Right kidney (tissue), 1 donor: ENCODE measurements around the gene GPR31.
"Not testable (repeated sequence)": the region's sequence is repeated elsewhere in the genome, so short reads cannot be mapped to it uniquely, and the experiment has no call there.

ENCODE experiments used
- DNase-seq: peaks from one replicate; pipeline ENCODE4 v3.0.0-alpha.2; 2016

Gene GPR31

DNA sequence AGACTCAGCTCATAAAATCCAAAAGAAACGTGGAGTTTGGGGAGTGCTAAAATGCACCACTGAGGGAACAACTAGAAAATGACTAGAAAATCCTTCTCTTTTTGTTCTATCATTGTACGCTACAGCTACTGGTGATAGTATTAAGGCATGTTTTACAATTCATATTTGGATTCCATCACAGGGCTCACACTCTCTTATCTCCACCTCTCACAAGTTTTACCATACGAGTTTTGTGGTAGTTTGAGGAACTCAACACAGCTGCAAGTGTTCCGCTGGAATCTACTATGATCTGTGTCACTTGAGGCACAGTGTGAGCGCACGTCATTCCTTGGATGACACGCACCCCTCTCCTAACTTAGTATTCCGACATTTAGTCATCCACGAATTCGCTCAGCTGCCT lies 9.9 kb upstream of the GPR31 start:
- DNase-seq, result not testable (repeated sequence)

DNA sequence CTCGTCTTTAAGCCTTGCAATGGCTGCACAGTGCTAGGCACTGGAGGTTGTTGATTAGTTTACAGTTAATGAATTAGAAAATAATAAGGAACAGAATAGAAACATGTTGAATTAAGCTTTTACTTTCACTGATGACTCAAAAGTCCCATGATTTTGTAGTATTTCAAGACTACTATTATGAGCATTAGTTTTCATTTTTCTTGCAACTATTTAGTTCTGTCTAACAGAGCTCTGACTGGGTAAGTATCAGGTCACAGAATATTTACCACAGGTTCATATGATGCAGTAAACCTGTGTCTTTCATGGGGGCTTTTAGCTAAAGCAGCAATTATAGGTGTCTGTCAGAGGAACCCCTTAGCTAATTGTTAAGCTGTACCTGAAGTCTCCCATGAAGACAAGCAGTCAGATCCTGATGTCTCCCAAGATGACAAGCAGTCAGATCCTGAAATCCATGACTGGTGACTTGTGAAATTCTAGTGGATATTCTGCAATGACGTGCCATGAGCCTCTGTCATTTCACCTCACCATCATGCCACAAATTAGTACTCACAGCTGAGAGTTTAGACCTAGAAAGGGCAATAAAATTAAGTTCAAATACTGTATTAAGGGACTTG lies 8.2 kb upstream of the GPR31 start:
- no peak for DNase-seq

DNA sequence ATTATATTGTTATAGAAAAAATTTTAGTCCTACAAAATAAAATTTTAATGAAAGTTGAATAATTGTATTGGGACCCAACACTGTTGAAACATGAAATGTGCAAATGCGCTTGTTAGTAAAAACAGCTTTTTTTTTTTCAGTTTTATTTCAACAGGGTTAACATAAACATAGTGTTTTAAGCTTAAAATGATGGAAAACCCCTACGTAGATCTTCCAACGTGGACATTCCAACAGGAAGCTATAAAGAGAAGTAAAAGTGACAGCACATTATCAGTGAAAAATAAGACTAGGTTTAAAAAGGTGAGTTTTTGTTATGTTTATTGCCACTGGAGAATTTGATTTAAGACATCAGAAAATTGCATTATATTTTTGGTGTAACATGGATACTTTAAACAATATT lies 6.5 kb upstream of the GPR31 start:
- no peak for DNase-seq

DNA sequence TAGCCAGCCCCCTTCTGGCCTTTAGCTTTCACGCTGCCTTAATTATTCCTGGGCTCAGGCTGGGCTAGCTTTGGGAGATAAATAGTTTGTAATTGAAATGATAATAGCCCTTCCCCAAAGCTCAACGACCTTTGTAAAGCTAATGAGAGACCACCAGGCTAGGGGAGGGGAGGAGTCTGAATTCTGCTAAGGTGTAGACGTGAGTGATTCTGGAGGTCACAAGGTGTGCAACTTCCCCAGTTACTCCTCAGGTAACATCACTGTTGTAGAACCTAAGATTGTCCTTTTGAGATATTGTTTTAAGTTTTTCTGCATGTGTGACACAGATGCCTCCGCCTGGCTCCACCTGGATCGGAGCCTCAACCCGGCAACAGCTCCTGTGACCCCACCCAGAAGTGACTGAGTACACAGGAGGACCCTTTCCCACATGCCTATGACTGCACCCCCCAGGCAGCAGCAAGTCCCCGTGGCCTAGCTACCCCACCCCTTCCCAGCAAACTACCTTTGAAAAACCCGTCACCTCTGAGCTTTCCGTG lies 5.8 kb upstream of the GPR31 start:
- no peak for DNase-seq

DNA sequence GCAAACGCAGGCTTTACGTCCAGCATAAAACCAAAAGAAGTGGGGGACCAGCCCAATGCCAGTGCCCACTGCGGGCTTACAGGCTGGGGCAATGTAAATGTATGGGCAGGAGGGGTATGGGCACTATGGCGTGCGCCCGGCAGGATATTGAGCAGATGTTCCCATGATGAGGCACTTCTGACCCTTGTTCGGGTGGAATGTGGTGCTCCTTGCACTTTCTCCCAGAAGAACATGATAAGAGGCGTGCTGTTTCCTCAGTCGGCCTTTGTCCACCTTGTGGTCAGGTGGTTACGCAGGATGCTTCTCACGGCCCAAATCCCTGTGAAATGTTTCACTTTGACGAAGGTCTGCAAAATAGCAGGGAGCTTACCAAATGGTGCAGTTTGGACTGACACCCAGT lies 4.8 kb upstream of the GPR31 start:
- no peak for DNase-seq

DNA sequence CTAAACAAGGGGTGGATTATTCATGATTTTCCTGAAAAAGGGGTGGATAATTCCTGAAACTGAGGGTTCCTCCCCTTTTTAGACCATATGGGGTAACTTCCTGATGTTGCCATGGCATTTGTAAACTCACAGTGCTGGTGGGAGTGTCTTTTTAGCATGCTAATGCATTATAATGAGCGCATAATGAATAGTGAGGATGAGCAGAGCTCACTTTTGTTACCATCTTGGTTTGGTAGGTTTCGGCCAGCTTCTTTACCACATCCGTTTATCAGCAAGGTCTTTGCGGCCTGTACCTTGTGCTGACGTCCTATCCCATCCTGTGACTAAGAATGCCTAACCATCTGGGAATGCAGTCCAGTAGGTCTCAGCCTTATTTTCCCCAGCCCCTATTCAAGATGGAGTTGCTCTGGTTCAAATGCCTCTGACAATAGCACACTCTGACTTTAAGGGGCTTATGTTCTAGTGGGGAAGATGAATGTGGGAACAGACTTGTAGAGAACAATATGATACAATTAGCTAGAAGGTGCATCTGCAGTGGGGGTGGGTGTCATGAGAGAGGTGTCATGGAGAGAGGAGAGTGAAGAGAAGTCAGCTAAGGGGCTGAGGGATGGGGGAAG lies 4.2 kb upstream of the GPR31 start:
- DNase-seq, result no peak

DNA sequence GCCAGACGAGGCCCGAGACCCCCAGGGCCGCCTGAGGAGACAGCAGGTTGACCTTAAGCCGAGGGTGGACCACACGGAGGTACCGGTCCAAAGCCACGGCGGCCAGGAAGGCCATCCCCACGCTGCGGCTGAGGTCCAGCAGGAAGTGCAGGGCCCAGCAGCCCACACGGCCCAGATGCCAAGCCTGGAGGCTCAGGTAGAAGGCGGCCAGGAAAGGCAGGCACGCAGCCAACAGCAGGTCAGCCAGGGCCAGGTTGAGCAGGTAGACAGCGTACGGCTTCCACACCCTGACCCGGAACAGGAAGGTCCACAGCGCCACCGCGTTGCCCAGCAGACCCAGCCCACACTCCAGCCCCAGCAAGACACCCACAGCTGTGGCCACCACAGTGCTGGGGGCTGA lies 366 bp downstream of the GPR31 start:
- DNase-seq, result no peak

DNA sequence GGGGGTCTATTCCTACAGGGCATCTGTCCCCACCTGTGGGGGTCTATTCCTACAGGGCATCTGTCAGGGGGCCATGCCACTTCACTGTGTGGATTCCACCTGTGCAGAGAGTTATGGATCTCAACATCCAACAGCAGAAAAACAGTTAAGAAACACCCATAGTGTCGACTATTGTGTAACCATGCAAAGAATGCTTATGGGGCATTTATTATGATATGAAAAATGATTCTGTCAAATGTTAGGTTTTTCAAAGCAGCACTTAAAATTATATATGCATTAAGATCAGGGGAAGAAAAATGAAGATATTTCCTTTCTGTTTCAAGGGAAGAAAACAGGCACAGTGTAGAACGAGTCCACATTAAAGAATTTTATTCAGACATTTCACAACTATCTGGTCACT lies 2.9 kb downstream of the GPR31 start:
- no peak for DNase-seq

DNA sequence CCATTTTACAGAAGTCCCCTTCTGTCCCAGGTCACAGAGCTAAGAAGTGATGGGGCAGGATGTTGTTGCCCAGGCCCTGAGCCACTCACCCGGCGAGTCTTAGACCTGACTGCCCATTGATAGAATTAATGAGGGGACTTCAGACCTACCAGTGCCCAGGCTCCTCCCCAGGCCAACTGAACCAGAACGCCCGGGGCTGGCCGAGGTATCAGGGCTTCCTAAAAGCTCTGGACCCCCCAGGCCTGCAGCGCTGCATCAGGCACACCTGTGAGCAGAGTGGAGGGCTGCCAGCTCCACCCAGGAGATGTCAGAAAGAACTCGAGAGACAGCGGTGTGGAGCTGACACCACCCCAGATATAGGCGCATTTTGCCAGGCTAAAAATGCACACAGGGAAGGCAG lies 3.5 kb downstream of the GPR31 start:
- no peak for DNase-seq

DNA sequence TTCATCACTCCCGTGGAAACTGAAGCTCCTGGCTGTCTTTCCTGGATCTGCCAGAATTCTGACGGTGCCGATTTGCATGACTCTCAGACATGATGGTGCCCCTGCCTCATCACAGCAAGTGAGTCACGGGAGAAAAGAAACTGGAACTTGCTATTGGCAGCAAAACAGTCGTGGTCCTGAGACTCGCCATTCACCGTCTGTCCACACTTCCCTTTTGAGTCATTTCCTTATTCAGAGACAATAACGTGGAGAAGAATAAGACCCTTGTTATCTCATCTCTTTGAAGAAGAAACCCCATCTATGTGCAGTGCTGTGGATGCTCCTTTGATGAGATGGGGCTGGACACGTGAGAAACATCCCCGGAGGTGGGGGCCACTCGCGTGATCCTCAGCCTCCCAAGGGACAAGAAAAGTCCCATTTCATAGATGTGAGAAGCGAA lies 4.2 kb downstream of the GPR31 start:
- no peak for DNase-seq

DNA sequence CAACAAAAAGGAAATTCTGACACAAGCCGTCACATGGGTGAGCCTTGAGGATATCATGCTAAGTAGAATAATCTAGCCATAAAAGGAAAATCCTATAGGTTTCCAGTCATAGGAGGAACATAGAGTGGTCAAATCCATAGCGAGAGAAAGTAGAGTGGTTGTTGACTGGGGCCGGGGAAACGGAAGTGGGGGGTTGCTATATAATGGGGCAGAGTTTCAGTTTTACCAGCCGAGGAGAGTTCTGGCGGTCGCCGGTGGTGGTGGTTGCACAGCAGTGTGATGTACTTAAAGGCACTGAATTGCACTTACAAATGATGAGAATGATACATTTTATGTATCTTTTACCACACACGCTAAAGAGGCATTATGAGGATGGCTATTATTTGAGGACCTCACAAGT lies 4.9 kb downstream of the GPR31 start:
- DNase-seq, result no peak

DNA sequence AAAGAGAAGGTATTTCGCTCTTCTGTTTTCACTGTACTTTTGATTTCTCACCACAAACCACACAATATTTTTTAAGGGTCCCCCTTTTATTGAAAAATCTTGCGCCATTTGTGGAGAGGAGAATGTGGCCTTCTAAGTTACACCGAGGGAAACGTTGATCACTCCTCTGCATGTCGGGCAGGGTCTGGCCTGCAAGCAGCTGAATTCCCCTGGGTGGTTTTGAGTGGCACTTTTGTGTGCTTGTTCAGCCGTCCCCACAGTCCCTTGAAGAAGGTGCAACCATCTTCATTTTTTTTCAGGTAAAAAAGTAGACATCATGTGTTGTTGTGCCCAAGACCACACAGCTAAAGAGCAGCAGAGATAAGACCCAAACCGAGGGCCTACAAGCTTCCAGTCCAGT lies 6.1 kb downstream of the GPR31 start:
- no peak for DNase-seq

DNA sequence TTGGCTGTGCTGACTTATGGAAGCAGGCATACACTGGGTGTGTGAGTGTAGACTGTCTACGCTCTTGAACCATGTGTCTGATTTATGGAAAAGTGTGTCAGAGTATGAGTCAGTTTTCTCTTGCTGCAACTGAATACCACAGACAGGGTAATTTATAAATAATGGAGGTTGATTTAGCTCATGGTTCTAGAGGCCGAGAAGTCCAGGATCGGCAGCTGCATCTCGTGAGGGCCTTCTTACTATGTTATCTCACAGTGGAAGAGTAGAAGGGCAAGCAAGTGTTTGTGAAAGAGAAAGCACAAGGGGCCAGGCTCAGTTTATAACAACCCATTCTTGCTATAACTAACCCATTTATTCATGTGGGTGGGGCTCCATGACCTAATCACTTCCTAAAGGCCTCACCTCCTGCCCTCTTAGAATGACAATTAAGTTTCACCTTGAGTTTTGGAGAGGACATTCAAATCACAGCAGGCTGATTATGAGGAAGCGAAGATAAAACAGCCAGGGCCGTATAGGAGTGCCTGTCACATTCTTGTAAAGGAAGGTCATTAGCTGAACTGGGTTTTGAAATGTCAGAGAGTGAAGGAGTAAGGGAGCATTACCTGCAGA lies 6.7 kb downstream of the GPR31 start:
- DNase-seq, result no peak

DNA sequence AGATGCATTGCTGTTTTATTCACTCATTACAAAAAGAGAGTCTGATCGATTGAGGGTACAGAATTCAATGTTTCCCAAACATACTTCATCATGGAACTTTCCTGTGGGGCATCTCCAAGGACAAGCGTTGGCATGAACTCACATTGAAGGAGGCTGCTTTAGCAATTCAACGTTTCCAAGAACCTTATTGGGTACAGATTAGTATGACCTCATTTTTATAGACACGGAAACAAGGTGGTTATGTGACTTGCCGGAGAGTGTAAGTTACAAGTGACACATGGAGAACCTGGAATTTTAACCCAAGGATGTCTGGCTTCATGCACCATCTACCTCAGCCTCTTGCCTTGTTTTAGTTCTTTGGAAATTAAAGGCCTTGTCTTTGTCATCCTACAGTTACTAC lies 8.8 kb downstream of the GPR31 start:
- no peak for DNase-seq

DNA sequence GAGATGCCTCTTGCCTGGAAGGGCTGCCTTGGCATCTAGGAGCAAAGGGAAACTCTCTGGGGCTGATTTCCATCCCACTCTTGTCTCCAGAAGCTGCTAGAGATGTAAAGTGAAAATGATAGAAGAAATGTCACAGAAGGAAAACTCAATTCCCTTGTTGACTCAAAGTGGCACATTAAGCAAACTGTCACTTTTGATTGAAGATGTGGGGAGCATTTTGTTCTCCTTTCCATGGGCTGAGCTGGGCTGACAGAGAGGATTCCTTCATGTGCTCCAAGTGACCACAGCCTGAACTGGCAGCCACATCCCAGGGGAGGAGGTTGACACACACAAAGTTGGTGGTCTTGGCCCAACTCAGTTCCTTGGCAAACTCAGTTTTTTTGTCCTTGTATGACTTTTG lies 9.8 kb downstream of the GPR31 start:
- no peak for DNase-seq

DNA sequence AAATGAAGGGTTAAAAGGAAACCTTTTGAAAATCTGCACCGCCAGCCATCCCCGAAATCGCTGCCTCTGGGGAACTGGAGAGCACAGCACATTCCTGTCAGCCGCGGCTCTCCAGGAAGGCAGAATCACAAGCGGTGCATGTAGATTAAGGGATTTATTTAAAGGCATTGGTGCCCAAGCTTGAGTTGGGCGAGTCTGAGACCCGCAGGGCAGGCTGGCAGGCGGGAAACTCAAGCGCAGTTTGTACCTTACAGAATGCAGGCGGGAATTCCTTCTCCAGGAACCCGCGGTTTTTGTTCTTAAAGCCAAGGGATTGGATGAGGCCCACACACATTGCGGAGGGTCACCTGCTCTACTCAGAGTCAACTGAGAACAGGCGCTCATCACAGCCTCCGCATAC lies 10.8 kb downstream of the GPR31 start:
- peak; percentile 33 for DNase-seq

DNA sequence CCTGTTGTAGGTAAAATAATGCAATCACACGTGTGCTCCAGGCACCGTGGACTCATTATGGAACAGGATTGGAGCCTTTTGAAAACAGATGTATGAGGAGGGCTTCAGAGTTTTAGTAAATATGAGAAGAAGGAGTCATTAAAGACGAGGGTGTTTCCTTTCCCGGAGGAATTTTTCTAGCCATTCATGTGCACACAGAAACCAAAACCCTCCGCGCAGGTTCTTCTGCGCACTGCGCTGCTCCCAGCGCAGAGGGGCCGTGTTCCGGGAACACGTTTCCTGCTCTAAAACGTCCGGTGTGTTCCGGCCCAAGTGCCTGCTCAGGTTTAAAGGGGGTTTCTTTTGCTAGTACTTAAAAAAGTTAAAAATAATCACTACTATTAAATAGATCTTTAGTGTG lies 11.6 kb downstream of the GPR31 start:
- DNase-seq, result peak; percentile 15

DNA sequence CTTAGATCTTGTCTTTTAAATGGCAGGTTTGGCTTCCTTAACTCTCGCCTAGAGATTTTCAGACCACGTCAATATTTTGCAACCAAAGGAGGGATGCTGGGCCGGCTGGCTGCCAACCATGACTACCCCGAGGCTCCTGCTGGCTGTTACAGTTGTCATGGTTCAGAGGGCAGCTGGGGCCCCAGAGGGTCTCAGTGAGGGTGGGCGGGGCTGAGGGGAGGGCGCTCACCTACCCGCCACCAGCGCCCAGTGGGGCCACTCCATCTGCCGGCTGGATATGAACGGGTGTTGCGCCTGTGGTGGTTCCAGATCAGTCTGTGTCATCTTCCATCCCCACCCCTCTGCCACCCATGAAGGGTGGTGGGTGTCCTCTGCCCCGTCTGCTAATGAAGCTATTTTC lies 12.3 kb downstream of the GPR31 start:
- no peak for DNase-seq

DNA sequence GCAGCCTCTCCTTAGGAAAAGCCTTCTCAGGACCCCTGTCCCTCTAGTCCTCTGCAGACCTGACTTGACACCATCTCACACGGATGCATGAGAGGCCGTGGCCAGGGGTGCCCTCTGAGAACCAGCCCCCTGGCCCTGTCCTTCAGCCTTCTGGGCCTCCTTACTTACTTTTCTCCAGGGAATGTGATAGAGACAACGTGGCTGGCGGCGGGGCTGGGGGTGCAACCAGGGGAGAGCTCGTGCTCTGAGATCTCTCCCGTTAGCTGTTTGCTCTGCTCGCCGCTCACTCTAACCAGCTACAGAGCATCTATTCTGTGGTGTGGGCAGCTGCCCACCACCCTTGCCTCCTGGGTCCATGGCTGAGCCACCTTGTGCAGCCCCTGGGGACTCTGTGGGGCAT lies 14.7 kb downstream of the GPR31 start:
- DNase-seq, result no peak

DNA sequence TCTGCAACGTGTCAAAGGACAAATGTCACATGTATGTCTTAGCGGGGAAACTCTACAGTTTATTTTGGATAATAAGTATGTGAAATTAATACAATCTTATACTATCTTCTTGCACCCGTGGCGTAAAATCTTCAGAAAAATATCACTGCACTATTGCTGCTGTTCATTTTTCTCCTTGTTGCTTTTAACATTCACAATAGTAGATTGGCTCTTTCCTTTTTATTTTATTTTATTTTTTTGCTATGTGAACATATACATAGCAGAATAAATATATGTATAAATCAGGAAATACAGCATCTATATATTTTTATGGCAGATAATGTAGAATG lies 15.4 kb downstream of the GPR31 start:
- no peak for DNase-seq

DNA sequence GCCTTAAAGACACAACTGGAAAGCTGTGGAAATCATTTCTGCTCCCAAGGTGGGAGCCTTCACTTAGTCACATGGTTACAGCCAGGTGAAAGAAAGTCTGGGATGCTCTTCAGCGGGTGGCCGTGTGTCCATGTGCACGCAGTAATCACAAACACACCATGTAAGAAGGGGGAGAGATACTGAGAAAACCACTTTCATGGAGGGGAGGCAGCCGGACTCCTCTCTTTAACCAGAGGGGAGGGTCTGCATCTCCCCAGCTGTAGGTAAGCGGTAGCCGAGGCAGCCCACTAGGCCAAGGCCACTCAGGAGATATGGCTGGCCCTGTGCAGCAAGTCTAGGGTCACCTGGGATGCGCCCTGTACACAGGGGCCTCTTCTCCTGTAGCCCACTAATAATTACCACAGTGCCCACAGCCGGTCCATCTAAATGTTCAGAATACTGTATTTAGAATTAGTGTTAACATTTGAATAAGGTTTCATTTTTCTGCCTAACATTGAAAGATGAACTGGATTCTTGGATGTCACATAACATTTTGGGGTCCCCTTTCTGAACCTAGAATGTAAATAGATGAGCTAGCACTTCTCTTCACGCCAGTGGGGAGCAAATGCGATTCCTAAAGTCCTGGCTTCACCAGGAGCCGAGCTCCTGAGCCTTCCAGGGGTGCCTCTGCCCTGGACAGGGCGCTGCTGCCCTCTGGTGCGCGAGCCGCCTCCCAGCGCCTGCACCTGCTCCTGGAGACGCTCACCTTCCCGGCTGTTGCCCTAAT lies 15.9 kb downstream of the GPR31 start:
- peak; percentile 44 for DNase-seq

DNA sequence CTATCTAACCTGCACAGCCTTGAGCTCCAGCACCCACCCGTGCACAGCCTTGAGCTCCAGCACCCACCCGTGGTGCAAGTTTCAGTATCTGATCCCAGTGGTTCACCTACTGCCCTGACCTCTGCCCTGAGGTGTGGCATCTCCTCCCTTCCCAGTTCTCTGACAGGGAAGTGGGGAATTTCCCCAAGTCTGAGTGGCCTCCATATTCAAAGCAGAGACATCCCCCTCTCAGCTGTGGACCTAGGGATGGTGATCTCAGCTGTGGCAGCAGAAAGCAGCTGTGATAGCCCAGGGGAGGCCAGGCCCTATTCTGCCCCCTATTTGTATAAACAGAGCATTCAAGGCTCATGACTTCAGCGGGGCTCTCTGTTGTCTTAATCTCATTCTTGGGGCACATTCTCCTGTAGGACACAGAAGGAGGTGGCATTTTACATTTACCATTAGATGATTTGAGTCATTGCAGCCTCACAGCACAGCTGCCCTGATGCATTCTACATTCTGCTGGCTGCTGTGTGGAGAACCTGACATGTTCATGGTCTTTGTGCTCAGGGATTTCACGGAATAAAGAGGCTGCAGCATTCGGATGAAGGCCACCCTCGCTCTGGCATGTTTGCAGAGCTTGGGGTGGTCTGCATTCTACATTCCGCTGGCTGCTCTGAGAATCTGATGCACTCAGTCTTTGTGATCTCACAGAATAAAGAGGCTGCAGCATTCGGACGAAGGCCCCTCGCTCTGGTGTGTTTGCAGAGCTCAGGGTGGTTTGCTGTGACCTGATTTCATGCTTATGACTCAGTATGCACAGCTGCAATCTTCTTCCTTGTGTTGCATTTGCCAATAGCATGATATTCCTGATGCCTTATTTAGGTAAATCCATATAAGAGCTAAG lies 16.9 kb downstream of the GPR31 start:
- no peak for DNase-seq
